HEK293 (cell line): ENCODE measurements around the gene HOXC11.

Experiments used
- BCL11A ChIP-seq: fragments of 450-650 bp; formaldehyde crosslinking; IDR thresholded peaks from 2 replicates; pipeline ENCODE4 v1.5.1; 2016; ENCODE audit warnings: low read depth, missing biosample characterization, missing genetic modification characterization
- BCL11B ChIP-seq: fragments of 450-650 bp; formaldehyde crosslinking; IDR thresholded peaks from 2 replicates; pipeline ENCODE4 v1.5.1; 2016; ENCODE audit warnings: low read depth, missing biosample characterization, missing genetic modification characterization
- FEZF1 ChIP-seq: fragments of 450-650 bp; formaldehyde crosslinking; IDR thresholded peaks from 2 replicates; pipeline ENCODE4 v1.5.1; 2016; ENCODE audit warnings: missing biosample characterization, missing genetic modification characterization
- GLI2 ChIP-seq: fragments of 450-650 bp; formaldehyde crosslinking; IDR thresholded peaks from 2 replicates; pipeline ENCODE4; 2017; ENCODE audit warnings: missing biosample characterization, missing genetic modification characterization, low read depth, borderline replicate concordance
- GLIS1 ChIP-seq: fragments of 450-650 bp; formaldehyde crosslinking; IDR thresholded peaks from 2 replicates; pipeline ENCODE4 v1.5.1; 2016; ENCODE audit warnings: missing biosample characterization, missing genetic modification characterization
- HOXD13 ChIP-seq: sonication (generic); formaldehyde crosslinking; IDR thresholded peaks from 2 replicates; pipeline ENCODE4 v1.8.0; 2022; ENCODE audit warnings: missing genetic modification reagents, borderline replicate concordance
- KLF1 ChIP-seq: fragments of 450-650 bp; formaldehyde crosslinking; IDR thresholded peaks from 2 replicates; pipeline ENCODE4 v1.5.1; 2016; ENCODE audit warnings: missing biosample characterization, missing genetic modification characterization
- KLF7 ChIP-seq: fragments of 450-650 bp; formaldehyde crosslinking; IDR thresholded peaks from 2 replicates; pipeline ENCODE4 v1.5.1; 2016; ENCODE audit warnings: missing biosample characterization, missing genetic modification characterization, borderline replicate concordance
- KLF8 ChIP-seq: fragments of 450-650 bp; formaldehyde crosslinking; IDR thresholded peaks from 2 replicates; pipeline ENCODE4 v1.5.1; 2016; ENCODE audit warnings: missing biosample characterization, missing genetic modification characterization
- ZBTB7A ChIP-seq: fragments of 450-650 bp; formaldehyde crosslinking; IDR thresholded peaks from 2 replicates; pipeline ENCODE4 v1.5.1; 2016; ENCODE audit warnings: low read depth, missing biosample characterization, missing genetic modification characterization
- ZEB2 ChIP-seq: fragments of 450-650 bp; formaldehyde crosslinking; IDR thresholded peaks from 2 replicates; pipeline ENCODE4 v1.5.1; 2016; ENCODE audit warnings: missing biosample characterization, missing genetic modification characterization
- ZNF24 ChIP-seq: fragments of 450-650 bp; formaldehyde crosslinking; IDR thresholded peaks from 2 replicates; pipeline ENCODE4 v1.5.1; 2016; ENCODE audit warnings: missing biosample characterization, missing genetic modification characterization
- ZNF335 ChIP-seq: fragments of 450-650 bp; formaldehyde crosslinking; conservative IDR thresholded peaks from 2 replicates; pipeline ENCODE4 v1.5.1; 2016; ENCODE audit warnings: missing biosample characterization, missing genetic modification characterization
- ZNF37A ChIP-seq: fragments of 450-650 bp; IDR thresholded peaks from 2 replicates; pipeline ENCODE4 v1.5.1; 2018; ENCODE audit warnings: missing biosample characterization, missing genetic modification characterization
- ZNF394 ChIP-seq: fragments of 450-650 bp; formaldehyde crosslinking; IDR thresholded peaks from 2 replicates; pipeline ENCODE4 v1.5.1; 2016; ENCODE audit warnings: missing biosample characterization, missing genetic modification characterization, mild to moderate bottlenecking, moderate library complexity, borderline replicate concordance
- ZNF426 ChIP-seq: fragments of 450-650 bp; formaldehyde crosslinking; IDR thresholded peaks from 2 replicates; pipeline ENCODE4 v1.5.1; 2017; ENCODE audit warnings: missing biosample characterization, missing genetic modification characterization, mild to moderate bottlenecking, inconsistent platforms, moderate library complexity
- ZNF514 ChIP-seq: fragments of 450-650 bp; formaldehyde crosslinking; IDR thresholded peaks from 2 replicates; pipeline ENCODE4 v1.5.1; 2016; ENCODE audit warnings: missing biosample characterization, missing genetic modification characterization
- ZNF560 ChIP-seq: fragments of 450-650 bp; formaldehyde crosslinking; IDR thresholded peaks from 2 replicates; pipeline ENCODE4 v1.5.1; 2017; ENCODE audit warnings: missing biosample characterization, missing genetic modification characterization, borderline replicate concordance
- ZNF623 ChIP-seq: fragments of 450-650 bp; formaldehyde crosslinking; IDR thresholded peaks from 2 replicates; pipeline ENCODE4 v1.5.1; 2016; ENCODE audit warnings: missing biosample characterization, missing genetic modification characterization
- ZNF624 ChIP-seq: fragments of 450-650 bp; formaldehyde crosslinking; IDR thresholded peaks from 2 replicates; pipeline ENCODE4 v1.5.1; 2017; ENCODE audit warnings: missing biosample characterization, missing genetic modification characterization
- ZNF629 ChIP-seq: fragments of 450-650 bp; formaldehyde crosslinking; IDR thresholded peaks from 2 replicates; pipeline ENCODE4 v1.5.1; 2017; ENCODE audit warnings: missing biosample characterization, missing genetic modification characterization
- ZNF707 ChIP-seq: fragments of 450-650 bp; formaldehyde crosslinking; IDR thresholded peaks from 2 replicates; pipeline ENCODE4 v1.5.1; 2016; ENCODE audit warnings: missing biosample characterization, missing genetic modification characterization
- ZNF768 ChIP-seq: fragments of 450-650 bp; formaldehyde crosslinking; IDR thresholded peaks from 2 replicates; pipeline ENCODE4 v1.5.1; 2018; ENCODE audit warnings: missing biosample characterization, mild to moderate bottlenecking, missing genetic modification characterization
- ZNF791 ChIP-seq: fragments of 450-650 bp; formaldehyde crosslinking; IDR thresholded peaks from 2 replicates; pipeline ENCODE4 v1.5.1; 2016; ENCODE audit warnings: missing biosample characterization, missing genetic modification characterization
- ZXDB ChIP-seq: fragments of 450-650 bp; formaldehyde crosslinking; IDR thresholded peaks from 2 replicates; pipeline ENCODE4 v1.5.1; 2016; ENCODE audit warnings: missing biosample characterization, missing genetic modification characterization
- TF ChIP-seq, protein P1 (sequence below): fragments of 450-650 bp; formaldehyde crosslinking; conservative IDR thresholded peaks from 2 replicates; pipeline ENCODE4 v1.5.1; 2016; ENCODE audit warnings: low read depth, missing biosample characterization, missing genetic modification characterization
- TF ChIP-seq, protein P2 (sequence below): fragments of 450-650 bp; formaldehyde crosslinking; IDR thresholded peaks from 2 replicates; pipeline ENCODE4 v1.5.1; 2016; ENCODE audit warnings: missing biosample characterization, missing genetic modification characterization
- TF ChIP-seq, protein P3 (sequence below): IDR thresholded peaks from 2 replicates; pipeline ENCODE4 v1.6.1; 2011; ENCODE audit warnings: mild to moderate bottlenecking, low read depth, low read length, borderline replicate concordance
- TF ChIP-seq, protein P4 (sequence below): fragments of 450-650 bp; IDR thresholded peaks from 2 replicates; pipeline ENCODE4 v1.5.1; 2018; ENCODE audit warnings: missing biosample characterization, mild to moderate bottlenecking, missing genetic modification characterization
- TF ChIP-seq, protein P5 (sequence below): fragments of 450-650 bp; formaldehyde crosslinking; IDR thresholded peaks from 2 replicates; pipeline ENCODE4 v1.5.1; 2017; ENCODE audit warnings: missing biosample characterization, missing genetic modification characterization

HOXC11 gene

GRCh38 chr12:53938326-53939140 is 34.4 kb upstream of the HOXC11 start, which contains the start of gene HOXC13 (continued):
- 0 out of 2 replicates have a peak, but pooled peaks have one; percentile 49 for TF ChIP-seq ZBTB7A (tag by site-specific recombination)
- no peak for TF ChIP-seq ZNF791 (tag by site-specific recombination)
- TF ChIP-seq ZNF624 (tag by site-specific recombination), result no peak
- TF ChIP-seq ZNF335 (tag by site-specific recombination), result peak; percentile 87
- no peak for TF ChIP-seq ZNF707
- TF ChIP-seq KLF8 (tag by site-specific recombination), result peak; percentile 94
- TF ChIP-seq ZNF768 (tag by site-specific recombination), result no peak
- TF ChIP-seq, protein P1, sequence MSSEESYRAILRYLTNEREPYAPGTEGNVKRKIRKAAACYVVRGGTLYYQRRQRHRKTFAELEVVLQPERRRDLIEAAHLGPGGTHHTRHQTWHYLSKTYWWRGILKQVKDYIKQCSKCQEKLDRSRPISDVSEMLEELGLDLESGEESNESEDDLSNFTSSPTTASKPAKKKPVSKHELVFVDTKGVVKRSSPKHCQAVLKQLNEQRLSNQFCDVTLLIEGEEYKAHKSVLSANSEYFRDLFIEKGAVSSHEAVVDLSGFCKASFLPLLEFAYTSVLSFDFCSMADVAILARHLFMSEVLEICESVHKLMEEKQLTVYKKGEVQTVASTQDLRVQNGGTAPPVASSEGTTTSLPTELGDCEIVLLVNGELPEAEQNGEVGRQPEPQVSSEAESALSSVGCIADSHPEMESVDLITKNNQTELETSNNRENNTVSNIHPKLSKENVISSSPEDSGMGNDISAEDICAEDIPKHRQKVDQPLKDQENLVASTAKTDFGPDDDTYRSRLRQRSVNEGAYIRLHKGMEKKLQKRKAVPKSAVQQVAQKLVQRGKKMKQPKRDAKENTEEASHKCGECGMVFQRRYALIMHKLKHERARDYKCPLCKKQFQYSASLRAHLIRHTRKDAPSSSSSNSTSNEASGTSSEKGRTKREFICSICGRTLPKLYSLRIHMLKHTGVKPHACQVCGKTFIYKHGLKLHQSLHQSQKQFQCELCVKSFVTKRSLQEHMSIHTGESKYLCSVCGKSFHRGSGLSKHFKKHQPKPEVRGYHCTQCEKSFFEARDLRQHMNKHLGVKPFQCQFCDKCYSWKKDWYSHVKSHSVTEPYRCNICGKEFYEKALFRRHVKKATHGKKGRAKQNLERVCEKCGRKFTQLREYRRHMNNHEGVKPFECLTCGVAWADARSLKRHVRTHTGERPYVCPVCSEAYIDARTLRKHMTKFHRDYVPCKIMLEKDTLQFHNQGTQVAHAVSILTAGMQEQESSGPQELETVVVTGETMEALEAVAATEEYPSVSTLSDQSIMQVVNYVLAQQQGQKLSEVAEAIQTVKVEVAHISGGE (tag by site-specific recombination), result peak; percentile 60
- peak; percentile 82 for TF ChIP-seq ZEB2 (tag by site-specific recombination)
- peak; percentile 97 for TF ChIP-seq GLIS1 (tag by site-specific recombination)
- TF ChIP-seq, protein P2, sequence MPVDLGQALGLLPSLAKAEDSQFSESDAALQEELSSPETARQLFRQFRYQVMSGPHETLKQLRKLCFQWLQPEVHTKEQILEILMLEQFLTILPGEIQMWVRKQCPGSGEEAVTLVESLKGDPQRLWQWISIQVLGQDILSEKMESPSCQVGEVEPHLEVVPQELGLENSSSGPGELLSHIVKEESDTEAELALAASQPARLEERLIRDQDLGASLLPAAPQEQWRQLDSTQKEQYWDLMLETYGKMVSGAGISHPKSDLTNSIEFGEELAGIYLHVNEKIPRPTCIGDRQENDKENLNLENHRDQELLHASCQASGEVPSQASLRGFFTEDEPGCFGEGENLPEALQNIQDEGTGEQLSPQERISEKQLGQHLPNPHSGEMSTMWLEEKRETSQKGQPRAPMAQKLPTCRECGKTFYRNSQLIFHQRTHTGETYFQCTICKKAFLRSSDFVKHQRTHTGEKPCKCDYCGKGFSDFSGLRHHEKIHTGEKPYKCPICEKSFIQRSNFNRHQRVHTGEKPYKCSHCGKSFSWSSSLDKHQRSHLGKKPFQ (tag by site-specific recombination), result no peak
- peak; percentile 71; the same call in 1 of the 2 replicates for TF ChIP-seq ZXDB (tag by site-specific recombination)
- TF ChIP-seq ZNF426 (tag by site-specific recombination), result no peak
- TF ChIP-seq ZNF37A (tag by site-specific recombination), result no peak
- TF ChIP-seq ZNF623 (tag by site-specific recombination), result no peak
- TF ChIP-seq BCL11A (tag by site-specific recombination), result no peak
- TF ChIP-seq ZNF514, result no peak
- TF ChIP-seq ZNF24, result peak; percentile 69; the same call in 1 of the 2 replicates
- no peak for TF ChIP-seq FEZF1
- no peak for TF ChIP-seq ZNF560
- TF ChIP-seq, protein P3, sequence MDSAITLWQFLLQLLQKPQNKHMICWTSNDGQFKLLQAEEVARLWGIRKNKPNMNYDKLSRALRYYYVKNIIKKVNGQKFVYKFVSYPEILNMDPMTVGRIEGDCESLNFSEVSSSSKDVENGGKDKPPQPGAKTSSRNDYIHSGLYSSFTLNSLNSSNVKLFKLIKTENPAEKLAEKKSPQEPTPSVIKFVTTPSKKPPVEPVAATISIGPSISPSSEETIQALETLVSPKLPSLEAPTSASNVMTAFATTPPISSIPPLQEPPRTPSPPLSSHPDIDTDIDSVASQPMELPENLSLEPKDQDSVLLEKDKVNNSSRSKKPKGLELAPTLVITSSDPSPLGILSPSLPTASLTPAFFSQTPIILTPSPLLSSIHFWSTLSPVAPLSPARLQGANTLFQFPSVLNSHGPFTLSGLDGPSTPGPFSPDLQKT, result no peak
- peak; percentile 85; the same call in 1 of the 2 replicates for TF ChIP-seq KLF7 (tag by site-specific recombination)
- TF ChIP-seq, protein P4, sequence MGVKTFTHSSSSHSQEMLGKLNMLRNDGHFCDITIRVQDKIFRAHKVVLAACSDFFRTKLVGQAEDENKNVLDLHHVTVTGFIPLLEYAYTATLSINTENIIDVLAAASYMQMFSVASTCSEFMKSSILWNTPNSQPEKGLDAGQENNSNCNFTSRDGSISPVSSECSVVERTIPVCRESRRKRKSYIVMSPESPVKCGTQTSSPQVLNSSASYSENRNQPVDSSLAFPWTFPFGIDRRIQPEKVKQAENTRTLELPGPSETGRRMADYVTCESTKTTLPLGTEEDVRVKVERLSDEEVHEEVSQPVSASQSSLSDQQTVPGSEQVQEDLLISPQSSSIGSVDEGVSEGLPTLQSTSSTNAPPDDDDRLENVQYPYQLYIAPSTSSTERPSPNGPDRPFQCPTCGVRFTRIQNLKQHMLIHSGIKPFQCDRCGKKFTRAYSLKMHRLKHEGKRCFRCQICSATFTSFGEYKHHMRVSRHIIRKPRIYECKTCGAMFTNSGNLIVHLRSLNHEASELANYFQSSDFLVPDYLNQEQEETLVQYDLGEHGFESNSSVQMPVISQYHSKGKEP (tag by site-specific recombination), result peak; percentile 38; the same call in 1 of the 2 replicates
- TF ChIP-seq, protein P5, sequence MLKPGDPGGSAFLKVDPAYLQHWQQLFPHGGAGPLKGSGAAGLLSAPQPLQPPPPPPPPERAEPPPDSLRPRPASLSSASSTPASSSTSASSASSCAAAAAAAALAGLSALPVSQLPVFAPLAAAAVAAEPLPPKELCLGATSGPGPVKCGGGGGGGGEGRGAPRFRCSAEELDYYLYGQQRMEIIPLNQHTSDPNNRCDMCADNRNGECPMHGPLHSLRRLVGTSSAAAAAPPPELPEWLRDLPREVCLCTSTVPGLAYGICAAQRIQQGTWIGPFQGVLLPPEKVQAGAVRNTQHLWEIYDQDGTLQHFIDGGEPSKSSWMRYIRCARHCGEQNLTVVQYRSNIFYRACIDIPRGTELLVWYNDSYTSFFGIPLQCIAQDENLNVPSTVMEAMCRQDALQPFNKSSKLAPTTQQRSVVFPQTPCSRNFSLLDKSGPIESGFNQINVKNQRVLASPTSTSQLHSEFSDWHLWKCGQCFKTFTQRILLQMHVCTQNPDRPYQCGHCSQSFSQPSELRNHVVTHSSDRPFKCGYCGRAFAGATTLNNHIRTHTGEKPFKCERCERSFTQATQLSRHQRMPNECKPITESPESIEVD (tag by site-specific recombination), result no peak; the same call in 1 of the 2 replicates
- TF ChIP-seq ZNF629 (tag by site-specific recombination), result peak; percentile 61
- no peak for TF ChIP-seq BCL11B (tag by site-specific recombination)
- TF ChIP-seq KLF1 (tag by site-specific recombination), result peak; percentile 68
- TF ChIP-seq HOXD13 (CRISPR knock-in tag), result no peak
- no peak for TF ChIP-seq GLI2 (tag by site-specific recombination)
- TF ChIP-seq ZNF394 (tag by site-specific recombination), result peak; percentile 61
